Activated T-cell treated with anti-CD3 and anti-CD28 coated beads, Interleukin-2, amount 50 U/mL, for 72 hours (primary cell): ENCODE results near the gene TM9SF1. TPM values are rescaled to one million over a fixed set of nuclear protein-coding genes. Genes with fewer than 3 reads are reported as not detected.

Experiments
- ATAC-seq, 2 donors: fragments of 150-1000 bp; cut with Tn5 transposase; replicated peaks in 1 of 2; 2 replicates each; pipeline ENCODE4 v1.10.0; 2021; ENCODE audit warnings: moderate library complexity in 2 of 2, mild to moderate bottlenecking in 1 of 2
- DNase-seq, 2 donors: peaks; one replicate each; pipeline ENCODE4 v3.0.0; 2021 to 2022; ENCODE audit warnings: mixed read lengths in 1 of 2
- H3K27ac Mint-ChIP-seq: one replicate; pipeline ENCODE4 v1.8.0; 2022; ENCODE audit warnings: mild to moderate bottlenecking, moderate library complexity, mixed read lengths
- H3K27me3 Mint-ChIP-seq: one replicate; pipeline ENCODE4 v1.8.0; 2022; ENCODE audit warnings: low read depth, mixed read lengths
- H3K36me3 Mint-ChIP-seq, 2 donors: one replicate each; pipeline ENCODE4 v1.8.0; 2022; ENCODE audit warnings: mixed read lengths in 2 of 2, mild to moderate bottlenecking in 1 of 2; ENCODE audit not compliant: insufficient read depth in 2 of 2
- H3K4me1 Mint-ChIP-seq: one replicate; pipeline ENCODE4 v1.8.0; 2022; ENCODE audit warnings: low read depth, mixed read lengths
- H3K4me3 Mint-ChIP-seq, 2 donors: one replicate each; pipeline ENCODE4 v1.8.0; 2022; ENCODE audit warnings: mild to moderate bottlenecking in 2 of 2, mixed read lengths in 2 of 2, moderate library complexity in 2 of 2
- H3K9me3 Mint-ChIP-seq, 2 donors: one replicate each; pipeline ENCODE4 v1.8.0; 2022; ENCODE audit warnings: mixed read lengths in 2 of 2
- total RNA-seq, 2 donors: library from RNA; stranded (reverse); gene quantifications; one replicate each; pipeline ENCODE4 v1.2.3, GENCODE V29; 2022

Gene TM9SF1
- total RNA-seq, 2 donors from 2014 or later = 27.4 to 32.5 TPM

DNA sequence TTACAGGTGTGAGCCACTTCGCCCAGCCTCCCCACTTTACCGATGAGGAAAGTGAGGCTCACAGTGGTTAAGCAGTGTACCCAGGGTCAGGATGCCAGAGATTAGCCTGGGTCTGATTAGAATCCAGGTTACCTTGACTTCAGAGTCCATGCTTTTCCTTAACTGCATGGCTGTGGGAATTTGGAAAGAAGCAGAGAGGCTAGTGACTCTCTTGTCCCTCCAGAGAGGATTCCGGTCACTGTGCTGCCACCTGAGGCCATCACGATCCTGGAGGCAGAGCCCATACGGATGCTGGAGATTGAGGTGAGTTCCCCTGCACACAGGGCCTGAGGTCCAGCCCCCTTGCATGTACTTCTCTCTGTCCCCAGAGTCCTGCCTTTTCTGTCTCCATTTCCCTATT, 18.6 kb downstream of the TM9SF1 start:
- H3K36me3 Mint-ChIP-seq = peaks cover 0 to 4% of the 10 kb centered on the region in 2 donors
- no peaks in the 10 kb centered on the region for H3K27me3 Mint-ChIP-seq
- no peak for ATAC-seq
- no peak overlapping the region for H3K4me3 Mint-ChIP-seq
- H3K9me3 Mint-ChIP-seq = no peaks in the 10 kb centered on the region
- DNase-seq = no peak
- H3K4me1 Mint-ChIP-seq = peaks cover 6% of the 10 kb centered on the region
- peak overlapping the region; percentile 49 for H3K27ac Mint-ChIP-seq

DNA sequence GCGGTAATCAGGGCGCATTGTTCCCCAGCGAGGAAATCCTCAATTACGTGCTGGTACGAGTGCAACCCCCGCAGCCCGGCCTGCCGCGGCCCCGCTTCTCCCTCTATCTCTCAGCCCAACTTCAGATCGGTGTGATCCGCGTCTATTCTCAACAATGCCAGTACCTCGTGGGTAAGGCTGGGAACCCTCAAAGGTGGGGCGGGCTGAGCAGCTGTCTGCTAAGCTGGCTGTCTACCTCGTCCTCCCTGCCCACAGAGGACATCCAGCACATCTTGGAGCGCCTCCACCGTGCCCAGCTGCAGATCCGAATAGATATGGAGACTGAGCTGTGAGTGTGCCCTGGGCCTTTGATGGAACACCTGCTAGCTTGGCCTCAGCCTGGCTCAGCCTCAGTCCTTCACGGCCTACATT, 22.4 kb downstream of the TM9SF1 start:
- peaks cover 25% of the 10 kb centered on the region for H3K4me1 Mint-ChIP-seq
- DNase-seq = no peak
- H3K27ac Mint-ChIP-seq = peak overlapping the region; percentile 91
- no peak for ATAC-seq
- no peaks in the 10 kb centered on the region for H3K9me3 Mint-ChIP-seq
- no peaks in the 10 kb centered on the region for H3K27me3 Mint-ChIP-seq
- H3K36me3 Mint-ChIP-seq = peaks cover 7 to 11% of the 10 kb centered on the region in 2 donors
- peak overlapping the region; percentile 63 to 91 for H3K4me3 Mint-ChIP-seq

DNA sequence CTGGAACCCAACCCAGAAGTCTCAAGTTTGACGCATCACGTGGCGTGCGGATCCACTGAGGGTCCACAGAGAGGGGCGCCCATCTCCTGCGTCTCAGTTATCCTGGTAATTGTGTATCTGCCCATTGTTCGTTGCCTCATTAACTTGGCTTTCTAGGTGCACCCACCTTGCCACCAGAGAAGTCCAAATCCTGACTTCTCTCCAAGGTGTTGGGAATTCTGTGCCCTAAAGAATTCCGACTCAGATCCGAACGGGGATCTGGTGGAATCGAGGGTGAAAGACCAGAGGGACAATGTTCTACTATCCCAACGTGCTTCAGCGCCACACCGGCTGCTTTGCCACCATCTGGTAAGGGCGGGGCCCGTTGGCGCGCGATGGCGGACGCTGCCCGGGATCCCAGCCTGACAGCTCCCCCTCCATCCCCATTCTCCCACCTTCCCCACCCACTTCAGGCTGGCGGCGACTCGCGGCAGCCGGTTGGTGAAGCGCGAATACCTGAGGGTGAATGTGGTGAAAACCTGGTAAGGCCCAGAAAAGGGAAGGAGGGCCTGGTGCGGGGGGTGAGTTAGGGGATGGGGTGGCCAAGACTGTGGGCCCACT, 22.9 kb downstream of the TM9SF1 start:
- H3K27me3 Mint-ChIP-seq = no peaks in the 10 kb centered on the region
- H3K27ac Mint-ChIP-seq = no peak overlapping the region
- H3K4me1 Mint-ChIP-seq = peaks cover 30% of the 10 kb centered on the region
- no peak for ATAC-seq
- no peaks in the 10 kb centered on the region for H3K9me3 Mint-ChIP-seq
- peak overlapping the region; percentile 82 to 91 for H3K4me3 Mint-ChIP-seq
- no peak for DNase-seq
- peaks cover 8 to 14% of the 10 kb centered on the region in 2 donors for H3K36me3 Mint-ChIP-seq

DNA sequence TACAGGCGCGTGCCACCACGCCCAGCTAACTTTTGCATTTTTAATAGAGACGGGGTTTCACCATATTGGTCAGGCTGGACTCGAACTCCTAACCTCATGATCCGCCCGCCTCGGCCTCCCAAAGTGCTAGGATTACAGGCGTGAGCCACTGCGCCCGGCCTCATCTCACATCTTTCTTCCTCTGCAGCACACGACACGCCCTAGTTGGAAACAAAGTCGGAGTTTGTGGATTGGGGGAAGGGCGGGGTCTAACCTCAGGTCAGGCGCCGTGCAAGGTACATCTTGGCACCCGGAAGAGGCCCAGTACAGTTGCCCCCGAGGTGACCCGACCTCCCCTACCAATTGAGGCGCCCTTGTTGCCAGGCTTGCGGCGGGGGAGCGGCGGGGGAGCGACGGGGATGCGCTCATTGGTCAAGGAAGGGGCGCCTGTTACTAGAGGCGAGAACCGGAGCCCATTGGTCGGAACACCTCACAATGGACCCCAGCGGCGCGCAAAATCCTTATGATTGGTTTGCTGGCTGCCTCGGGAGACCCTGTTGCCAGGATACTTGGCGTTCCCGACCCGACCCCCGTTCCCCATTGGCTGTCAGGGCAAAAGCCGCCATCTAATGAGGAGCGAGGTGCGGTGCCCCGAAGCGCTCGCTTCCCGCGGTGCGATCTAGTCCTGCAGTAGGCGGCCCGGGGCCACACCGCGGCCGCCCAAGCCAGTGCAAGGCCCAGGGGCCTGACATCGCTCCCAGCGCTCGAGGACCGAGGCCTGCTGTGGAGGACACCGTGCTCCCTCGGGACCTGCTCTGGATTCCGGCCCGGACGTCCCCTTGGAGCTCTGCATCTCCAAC, 23.6 kb downstream of the TM9SF1 start, which contains the start of gene REC8:
Gene REC8, plus strand, starts transcription at position 659 of the 839 bp plus-strand sequence. CDS start 473 bp downstream, outside the sequence.
- H3K27ac Mint-ChIP-seq = peak within 1 kb of the TSS; percentile 91
- peak; percentile 71 to 77 for DNase-seq
- H3K4me3 Mint-ChIP-seq = peak within 1 kb of the TSS; percentile 82 to 91
- peaks cover 37% of the 10 kb centered on the region for H3K4me1 Mint-ChIP-seq
- H3K27me3 Mint-ChIP-seq = no peaks in the 10 kb centered on the region
- H3K36me3 Mint-ChIP-seq = peaks cover 9 to 19% of the 10 kb centered on the region in 2 donors
- H3K9me3 Mint-ChIP-seq = no peaks in the 10 kb centered on the region
- peak; percentile 78 to 79 for ATAC-seq

DNA sequence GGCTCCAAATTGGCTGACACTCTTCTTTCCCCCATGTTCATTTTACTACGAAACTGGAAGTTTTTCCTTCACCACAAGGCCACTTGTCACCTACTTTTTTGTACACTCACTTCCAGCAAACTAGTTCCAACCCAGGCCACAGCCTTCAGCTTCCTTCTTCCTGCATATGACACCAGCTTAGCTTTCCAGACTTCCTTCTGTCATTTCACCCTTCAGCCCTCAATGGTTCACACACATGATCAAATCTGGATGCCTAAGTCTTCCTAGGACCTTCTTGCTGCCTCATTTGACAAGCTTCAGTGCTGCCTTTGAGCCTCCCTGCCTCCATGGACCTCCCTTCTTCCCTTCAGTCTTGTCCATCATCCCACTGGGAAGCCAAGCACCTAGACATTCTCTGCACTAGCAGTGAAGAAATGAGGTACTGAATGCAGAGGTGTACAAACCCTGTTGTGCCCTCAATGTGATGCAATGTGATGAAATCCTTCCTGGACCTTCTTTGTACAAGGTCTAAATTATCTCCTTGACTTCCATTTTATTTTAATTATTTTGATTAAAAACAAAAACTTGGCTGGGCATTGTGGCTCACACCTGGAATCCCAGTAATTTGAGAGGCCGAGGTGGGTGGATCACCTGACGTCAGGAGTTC, 27.6 kb downstream of the TM9SF1 start:
- peaks cover 73% of the 10 kb centered on the region for H3K4me1 Mint-ChIP-seq
- H3K27ac Mint-ChIP-seq = peak overlapping the region; percentile 36
- peaks cover 24 to 54% of the 10 kb centered on the region in 2 donors for H3K36me3 Mint-ChIP-seq
- no peak for ATAC-seq
- no peak overlapping the region for H3K4me3 Mint-ChIP-seq
- DNase-seq = no peak
- H3K27me3 Mint-ChIP-seq = no peaks in the 10 kb centered on the region
- H3K9me3 Mint-ChIP-seq = no peaks in the 10 kb centered on the region

DNA sequence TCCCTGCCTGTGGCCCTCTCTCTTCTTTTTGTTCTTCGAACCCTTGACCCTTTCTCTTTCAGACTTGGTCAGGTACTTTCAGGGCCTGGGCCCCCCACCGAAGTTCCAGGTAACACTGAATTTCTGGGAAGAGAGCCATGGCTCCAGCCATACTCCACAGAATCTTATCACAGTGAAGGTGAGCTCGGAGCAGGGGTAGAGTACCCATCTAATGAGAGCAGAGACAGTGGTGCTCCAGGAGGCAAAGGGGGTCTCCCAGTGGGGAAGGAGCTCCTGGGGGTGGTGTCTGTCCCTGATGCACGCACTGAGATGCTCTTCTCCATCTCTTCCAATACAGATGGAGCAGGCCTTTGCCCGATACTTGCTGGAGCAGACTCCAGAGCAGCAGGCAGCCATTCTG, 29.5 kb downstream of the TM9SF1 start:
- H3K4me3 Mint-ChIP-seq = no peak overlapping the region
- H3K27ac Mint-ChIP-seq = no peak overlapping the region
- ATAC-seq (no peak), DNase-seq (no peak)
- H3K4me1 Mint-ChIP-seq = peaks cover 75% of the 10 kb centered on the region
- H3K27me3 Mint-ChIP-seq = no peaks in the 10 kb centered on the region
- H3K9me3 Mint-ChIP-seq = no peaks in the 10 kb centered on the region
- peaks cover 32 to 63% of the 10 kb centered on the region in 2 donors for H3K36me3 Mint-ChIP-seq

DNA sequence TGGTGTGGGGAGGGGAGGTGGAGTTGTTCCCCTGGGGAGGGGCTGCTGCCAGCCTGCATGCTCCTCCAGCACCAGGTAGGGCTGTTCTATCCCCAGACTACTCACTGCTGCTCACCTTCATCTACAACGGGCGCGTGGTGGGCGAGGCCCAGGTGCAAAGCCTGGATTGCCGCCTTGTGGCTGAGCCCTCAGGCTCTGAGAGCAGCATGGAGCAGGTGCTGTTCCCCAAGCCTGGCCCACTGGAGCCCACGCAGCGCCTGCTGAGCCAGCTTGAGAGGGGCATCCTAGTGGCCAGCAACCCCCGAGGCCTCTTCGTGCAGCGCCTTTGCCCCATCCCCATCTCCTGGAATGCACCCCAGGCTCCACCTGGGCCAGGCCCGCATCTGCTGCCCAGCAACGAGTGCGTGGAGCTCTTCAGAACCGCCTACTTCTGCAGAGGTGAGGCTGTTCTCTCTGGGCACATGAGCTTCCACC, 30.7 kb downstream of the TM9SF1 start:
- Mint-ChIP-seq H3K4me1 (peaks cover 72% of the 10 kb centered on the region), H3K27ac (peak overlapping the region; percentile 21), H3K27me3 (no peaks in the 10 kb centered on the region), H3K4me3 (no peak overlapping the region), H3K36me3 (peaks cover 31 to 58% of the 10 kb centered on the region in 2 donors), H3K9me3 (no peaks in the 10 kb centered on the region)
- DNase-seq (no peak), ATAC-seq (no peak)

DNA sequence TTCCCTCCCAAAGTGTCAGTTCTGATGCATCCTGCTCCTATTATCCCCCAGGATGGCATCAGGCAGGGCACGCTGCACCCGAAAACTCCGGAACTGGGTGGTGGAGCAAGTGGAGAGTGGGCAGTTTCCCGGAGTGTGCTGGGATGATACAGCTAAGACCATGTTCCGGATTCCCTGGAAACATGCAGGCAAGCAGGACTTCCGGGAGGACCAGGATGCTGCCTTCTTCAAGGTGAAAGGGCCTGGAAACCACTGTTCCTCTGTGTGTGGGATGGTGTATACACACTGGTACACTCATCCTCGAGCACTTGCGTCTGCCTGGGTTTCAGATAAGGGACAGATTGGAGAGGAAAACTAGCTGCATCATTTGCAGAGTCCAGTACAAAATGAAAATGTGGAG, 33.1 kb downstream of the TM9SF1 start:
- DNase-seq (peak in 1 of 2 donors; percentile 33), ATAC-seq (peak in 1 of 2 donors; percentile 14)
- Mint-ChIP-seq H3K27me3 (no peaks in the 10 kb centered on the region), H3K4me1 (peaks cover 65% of the 10 kb centered on the region), H3K27ac (peak overlapping the region; percentile 97), H3K36me3 (peaks cover 23 to 49% of the 10 kb centered on the region in 2 donors), H3K4me3 (peak overlapping the region; percentile 83 to 86), H3K9me3 (no peaks in the 10 kb centered on the region)

DNA sequence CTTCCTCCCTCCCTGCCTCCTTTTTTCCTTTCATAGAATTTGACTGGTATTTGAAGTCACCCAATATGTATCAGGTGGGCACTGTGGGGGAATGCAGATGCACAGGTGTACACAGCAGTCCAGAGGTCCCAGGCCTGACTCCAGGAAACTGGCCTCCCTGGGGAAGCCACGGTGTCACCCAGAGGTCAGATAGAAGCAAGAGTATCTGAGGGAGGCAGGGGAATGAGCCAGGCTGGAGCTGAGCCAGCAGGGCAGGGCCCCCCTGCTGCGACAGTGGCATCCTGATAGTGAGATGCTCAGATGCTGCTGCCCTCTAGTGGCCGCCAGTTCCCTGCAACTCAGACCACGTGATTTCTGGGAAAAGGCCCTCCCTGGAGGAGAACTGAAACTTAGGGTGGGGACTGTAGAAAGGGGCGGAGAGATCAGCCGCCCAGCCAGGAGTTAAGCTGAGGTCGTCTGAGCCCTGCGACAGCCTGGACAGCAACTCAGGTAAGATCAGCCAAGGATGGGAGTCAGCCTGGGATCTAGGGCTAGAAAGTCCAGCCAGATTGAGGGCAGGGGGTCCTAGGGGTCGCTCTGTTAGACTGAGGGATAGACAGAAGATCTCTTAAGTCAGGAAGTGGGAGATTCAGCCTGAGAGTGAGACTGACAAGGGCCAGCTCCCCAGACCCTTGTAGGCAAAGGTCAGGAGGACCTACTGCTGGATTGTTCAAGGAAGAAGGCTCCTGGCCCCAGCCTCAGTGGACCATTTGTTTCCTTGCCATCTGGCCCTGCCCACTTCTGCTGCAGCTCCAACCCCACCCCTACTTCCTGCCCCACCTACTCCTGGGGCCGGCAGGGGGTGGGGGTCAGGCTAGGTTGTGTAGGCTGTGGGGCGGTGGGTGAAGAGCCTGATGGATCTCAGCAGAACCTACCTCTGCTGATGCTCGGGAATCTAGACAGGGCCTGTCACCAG, 34.1 kb downstream of the TM9SF1 start, which contains the start of gene IRF9:
Gene IRF9, plus strand, starts transcription at position 416 of the 955 bp plus-strand sequence. CDS start 880 bp downstream, outside the sequence.
- DNase-seq (peak; percentile 96 to 99), ATAC-seq (peak; percentile 87 to 88)
- H3K27me3 Mint-ChIP-seq = no peaks in the 10 kb centered on the region
- H3K4me3 Mint-ChIP-seq = peak within 1 kb of the TSS; percentile 83 to 86
- H3K9me3 Mint-ChIP-seq = no peaks in the 10 kb centered on the region
- peaks cover 55% of the 10 kb centered on the region for H3K4me1 Mint-ChIP-seq
- peak within 1 kb of the TSS; percentile 97 for H3K27ac Mint-ChIP-seq
- H3K36me3 Mint-ChIP-seq = peaks cover 23 to 42% of the 10 kb centered on the region in 2 donors

DNA sequence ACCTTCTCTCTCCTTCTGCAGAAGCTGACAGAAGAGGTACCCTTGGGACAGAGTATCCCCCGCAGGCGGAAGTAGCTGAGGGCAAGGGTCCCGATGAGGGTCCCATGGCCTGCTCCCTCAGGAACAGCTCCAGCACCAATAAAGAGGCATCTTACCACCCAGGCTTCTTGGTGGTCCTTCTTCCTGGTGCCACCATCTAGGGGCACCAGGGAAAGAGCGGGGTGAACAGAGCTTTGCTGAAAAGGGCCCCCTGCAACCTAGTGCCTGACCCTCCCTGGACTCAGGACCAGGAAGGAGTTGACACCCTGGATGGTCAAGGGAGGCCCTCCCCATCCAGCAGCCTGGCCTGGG, 34.8 kb downstream of the TM9SF1 start:
- H3K36me3 Mint-ChIP-seq = peaks cover 23 to 41% of the 10 kb centered on the region in 2 donors
- no peak for ATAC-seq

DNA sequence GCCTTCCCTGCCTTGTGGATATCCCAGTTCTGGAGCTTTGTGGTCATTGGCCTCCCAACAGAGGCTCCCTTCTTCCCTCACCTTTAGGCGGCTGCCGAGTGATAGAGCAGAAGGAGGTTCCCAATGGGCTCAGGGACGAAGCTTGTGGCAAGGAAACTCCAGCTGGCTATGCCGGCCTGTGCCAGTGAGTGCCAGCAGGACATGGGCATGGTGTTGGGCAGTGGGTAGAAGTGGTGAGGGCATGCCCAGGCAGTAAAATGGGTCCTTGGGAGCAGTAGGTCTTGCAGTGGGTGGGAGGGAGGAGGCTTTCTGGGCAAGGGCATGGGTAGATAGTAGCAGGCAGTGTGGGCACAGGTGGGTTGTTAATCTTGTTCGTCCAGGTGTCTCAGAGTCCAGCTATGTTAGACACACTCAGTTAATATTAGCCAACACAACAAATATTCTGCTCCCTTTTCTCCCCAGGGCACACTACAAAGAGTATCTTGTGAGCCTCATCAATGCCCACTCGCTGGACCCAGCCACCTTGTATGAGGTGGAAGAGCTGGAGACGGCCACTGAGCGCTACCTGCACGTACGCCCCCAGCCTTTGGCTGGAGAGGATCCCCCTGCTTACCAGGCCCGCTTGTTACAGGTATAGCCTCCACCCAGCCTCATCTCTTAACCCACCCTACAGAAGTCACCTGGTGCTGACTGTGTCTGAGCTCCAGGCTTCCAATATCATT, 35.3 kb downstream of the TM9SF1 start:
- H3K9me3 Mint-ChIP-seq = no peaks in the 10 kb centered on the region
- H3K36me3 Mint-ChIP-seq = peaks cover 24 to 37% of the 10 kb centered on the region in 2 donors
- H3K4me1 Mint-ChIP-seq = peaks cover 48% of the 10 kb centered on the region
- no peak overlapping the region for H3K4me3 Mint-ChIP-seq
- peak overlapping the region; percentile 97 for H3K27ac Mint-ChIP-seq
- no peak for DNase-seq
- no peak for ATAC-seq
- no peaks in the 10 kb centered on the region for H3K27me3 Mint-ChIP-seq

More for the DNA sequence above, 34.8 kb downstream of the TM9SF1 start:
- DNase-seq = no peak
- Mint-ChIP-seq H3K4me1 (peaks cover 52% of the 10 kb centered on the region), H3K4me3 (peak overlapping the region in 1 of 2 donors; percentile 86), H3K27me3 (no peaks in the 10 kb centered on the region), H3K9me3 (no peaks in the 10 kb centered on the region), H3K27ac (peak overlapping the region; percentile 97)
